PFSK-1 (cell line): ENCODE data around the gene SYT6.

Experiments
- FOXP2 ChIP-seq: optimal IDR thresholded peaks from 2 replicates; pipeline ENCODE3; 2011; ENCODE audit warnings: borderline replicate concordance, control low read depth, inconsistent platforms; ENCODE audit not compliant: insufficient read depth; ENCODE audit errors: extremely low read length, extremely low read depth
- POLR2AphosphoS5 ChIP-seq: IDR thresholded peaks from 2 replicates; pipeline ENCODE4 v1.6.1; 2012; ENCODE audit warnings: low read depth, mild to moderate bottlenecking, control low read depth, low read length, moderate library complexity
- SIN3A ChIP-seq: IDR thresholded peaks from 2 replicates; pipeline ENCODE4 v1.6.1; 2012; ENCODE audit warnings: mild to moderate bottlenecking, low read length, moderate library complexity, borderline replicate concordance; ENCODE audit not compliant: insufficient read depth
- TAF1 ChIP-seq: IDR thresholded peaks from 2 replicates; pipeline ENCODE4 v1.6.1; 2012; ENCODE audit warnings: low read length, control low read depth, borderline replicate concordance; ENCODE audit not compliant: insufficient read depth
- TF ChIP-seq, protein P1 (sequence below), 2 experiments: IDR thresholded peaks; 2 replicates each; pipeline versions ENCODE4 v1.6.1 to v1.8.0; 2011 to 2012; ENCODE audit warnings: low read depth in 2 of 2, low read length in 2 of 2, control low read depth in 1 of 2, inconsistent platforms in 1 of 2, mild to moderate bottlenecking in 1 of 2, moderate library complexity in 1 of 2; ENCODE audit not compliant: insufficient read depth in 1 of 2

DNA sequence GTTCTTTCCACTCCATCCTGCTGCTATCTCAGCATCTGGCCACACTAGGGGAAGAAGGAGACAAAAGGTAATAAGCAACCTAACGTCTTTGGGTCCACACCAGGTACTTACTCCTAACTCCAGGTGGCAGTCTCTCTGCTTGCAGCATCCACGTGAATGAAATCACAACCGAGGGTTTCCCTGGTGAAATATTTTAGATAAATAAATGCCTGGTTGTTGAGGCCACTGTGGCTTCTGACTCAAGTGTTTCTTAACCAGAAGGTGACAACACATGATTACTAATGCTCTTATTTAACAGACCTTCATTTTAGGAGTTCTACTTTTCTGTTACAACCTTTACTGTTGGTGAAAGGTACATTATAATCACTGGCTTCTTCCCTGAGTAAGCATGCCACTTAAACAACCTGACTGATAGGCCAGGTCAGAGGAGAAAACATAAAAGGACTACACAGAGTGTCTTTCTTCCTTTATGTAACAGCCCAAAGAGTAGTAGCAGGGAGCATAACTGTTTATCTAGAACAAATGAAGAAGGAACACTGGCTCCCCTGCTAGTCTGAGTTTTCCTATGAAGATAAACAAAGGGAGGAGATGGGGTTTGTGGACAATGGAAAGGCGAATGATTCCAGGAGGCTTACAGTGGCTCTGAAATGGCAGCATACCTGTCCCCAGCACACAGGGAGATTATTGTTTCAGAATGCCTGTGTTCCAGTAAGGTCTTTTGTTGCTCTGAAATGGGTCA is 59.9 kb downstream of the SYT6 start:
- TF ChIP-seq, protein P1, sequence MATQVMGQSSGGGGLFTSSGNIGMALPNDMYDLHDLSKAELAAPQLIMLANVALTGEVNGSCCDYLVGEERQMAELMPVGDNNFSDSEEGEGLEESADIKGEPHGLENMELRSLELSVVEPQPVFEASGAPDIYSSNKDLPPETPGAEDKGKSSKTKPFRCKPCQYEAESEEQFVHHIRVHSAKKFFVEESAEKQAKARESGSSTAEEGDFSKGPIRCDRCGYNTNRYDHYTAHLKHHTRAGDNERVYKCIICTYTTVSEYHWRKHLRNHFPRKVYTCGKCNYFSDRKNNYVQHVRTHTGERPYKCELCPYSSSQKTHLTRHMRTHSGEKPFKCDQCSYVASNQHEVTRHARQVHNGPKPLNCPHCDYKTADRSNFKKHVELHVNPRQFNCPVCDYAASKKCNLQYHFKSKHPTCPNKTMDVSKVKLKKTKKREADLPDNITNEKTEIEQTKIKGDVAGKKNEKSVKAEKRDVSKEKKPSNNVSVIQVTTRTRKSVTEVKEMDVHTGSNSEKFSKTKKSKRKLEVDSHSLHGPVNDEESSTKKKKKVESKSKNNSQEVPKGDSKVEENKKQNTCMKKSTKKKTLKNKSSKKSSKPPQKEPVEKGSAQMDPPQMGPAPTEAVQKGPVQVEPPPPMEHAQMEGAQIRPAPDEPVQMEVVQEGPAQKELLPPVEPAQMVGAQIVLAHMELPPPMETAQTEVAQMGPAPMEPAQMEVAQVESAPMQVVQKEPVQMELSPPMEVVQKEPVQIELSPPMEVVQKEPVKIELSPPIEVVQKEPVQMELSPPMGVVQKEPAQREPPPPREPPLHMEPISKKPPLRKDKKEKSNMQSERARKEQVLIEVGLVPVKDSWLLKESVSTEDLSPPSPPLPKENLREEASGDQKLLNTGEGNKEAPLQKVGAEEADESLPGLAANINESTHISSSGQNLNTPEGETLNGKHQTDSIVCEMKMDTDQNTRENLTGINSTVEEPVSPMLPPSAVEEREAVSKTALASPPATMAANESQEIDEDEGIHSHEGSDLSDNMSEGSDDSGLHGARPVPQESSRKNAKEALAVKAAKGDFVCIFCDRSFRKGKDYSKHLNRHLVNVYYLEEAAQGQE (IDR thresholded peaks at IDR 0.05; ENCODE audit: insufficient read depth in 1 of 2, low read depth in 2 of 2, low read length in 2 of 2), result no peak
- TF ChIP-seq POLR2AphosphoS5, result no peak
- TF ChIP-seq FOXP2, result no peak
- no peak for TF ChIP-seq TAF1
- TF ChIP-seq SIN3A, result no peak
